ENCODE measurements around the gene EPHB2.

EPHB2 gene

GRCh38 chr1:22953057-22953739, 242.6 kb downstream of the EPHB2 start:
- no peak for DNase-seq
- no peak overlapping the region for H3K27ac Mint-ChIP-seq
- no peak overlapping the region for H3K4me3 Mint-ChIP-seq
- no peaks in the 10 kb centered on the region for H3K4me1 Mint-ChIP-seq
- no peak for TF ChIP-seq CTCF (IDR thresholded peaks at IDR 0.05)
- H3K36me3 Mint-ChIP-seq (ENCODE audit: low read depth) = no peaks in the 10 kb centered on the region
- peaks cover 4% of the 10 kb centered on the region for H3K9me3 Mint-ChIP-seq
- H3K27me3 Mint-ChIP-seq (ENCODE audit: low read depth, poor library complexity) = peaks cover 8% of the 10 kb centered on the region

GRCh38 chr1:22953740-22954141, 243.1 kb downstream of the EPHB2 start:
- H3K4me3 Mint-ChIP-seq = no peak overlapping the region
- H3K27ac Mint-ChIP-seq = no peak overlapping the region
- peaks cover 4% of the 10 kb centered on the region for H3K9me3 Mint-ChIP-seq
- H3K4me1 Mint-ChIP-seq = no peaks in the 10 kb centered on the region
- no peaks in the 10 kb centered on the region for H3K36me3 Mint-ChIP-seq (ENCODE audit: low read depth)
- DNase-seq = no peak
- TF ChIP-seq CTCF (IDR thresholded peaks at IDR 0.05) = no peak
- peaks cover 8% of the 10 kb centered on the region for H3K27me3 Mint-ChIP-seq (ENCODE audit: low read depth, poor library complexity)

GRCh38 chr1:22955146-22955545, 244.5 kb downstream of the EPHB2 start:
- H3K27ac Mint-ChIP-seq = no peak overlapping the region
- no peaks in the 10 kb centered on the region for H3K36me3 Mint-ChIP-seq (ENCODE audit: low read depth)
- H3K9me3 Mint-ChIP-seq = peaks cover 4% of the 10 kb centered on the region
- H3K4me3 Mint-ChIP-seq = no peak overlapping the region
- DNase-seq = no peak
- no peaks in the 10 kb centered on the region for H3K4me1 Mint-ChIP-seq
- peaks cover 8% of the 10 kb centered on the region for H3K27me3 Mint-ChIP-seq (ENCODE audit: low read depth, poor library complexity)
- TF ChIP-seq CTCF (IDR thresholded peaks at IDR 0.05) = no peak

- no peaks in the 10 kb centered on the region for H3K36me3 Mint-ChIP-seq (ENCODE audit: low read depth)
- no peak overlapping the region for H3K4me3 Mint-ChIP-seq
- H3K27me3 Mint-ChIP-seq (ENCODE audit: low read depth, poor library complexity) = peaks cover 8% of the 10 kb centered on the region
Observed at GRCh38 chr1:22957066-22957465, 246.4 kb downstream of the EPHB2 start.

GRCh38 chr1:22958556-22958955, 247.9 kb downstream of the EPHB2 start:
- H3K9me3 Mint-ChIP-seq = no peaks in the 10 kb centered on the region
- H3K4me3 Mint-ChIP-seq = no peak overlapping the region
- TF ChIP-seq CTCF (IDR thresholded peaks at IDR 0.05) = no peak
- H3K4me1 Mint-ChIP-seq = no peaks in the 10 kb centered on the region
- no peaks in the 10 kb centered on the region for H3K36me3 Mint-ChIP-seq (ENCODE audit: low read depth)
- DNase-seq = no peak
- H3K27me3 Mint-ChIP-seq (ENCODE audit: low read depth, poor library complexity) = peaks cover 10% of the 10 kb centered on the region
- H3K27ac Mint-ChIP-seq = no peak overlapping the region

More at GRCh38 chr1:22957066-22957465, 246.4 kb downstream of the EPHB2 start:
- H3K27ac Mint-ChIP-seq = no peak overlapping the region
- no peak for TF ChIP-seq CTCF (IDR thresholded peaks at IDR 0.05)
- no peaks in the 10 kb centered on the region for H3K9me3 Mint-ChIP-seq
- no peak for DNase-seq
- no peaks in the 10 kb centered on the region for H3K4me1 Mint-ChIP-seq

All from nephron progenitor cell (in vitro differentiated cells).